ENCODE data around the gene APOO. TPM values are rescaled to one million over a fixed set of nuclear protein-coding genes. Genes with fewer than 3 reads are reported as not detected.

APOO gene
- total and polyA plus RNA-seq, 2 experiments from 2014 or later: 7.3 to 20.2 TPM

DNA sequence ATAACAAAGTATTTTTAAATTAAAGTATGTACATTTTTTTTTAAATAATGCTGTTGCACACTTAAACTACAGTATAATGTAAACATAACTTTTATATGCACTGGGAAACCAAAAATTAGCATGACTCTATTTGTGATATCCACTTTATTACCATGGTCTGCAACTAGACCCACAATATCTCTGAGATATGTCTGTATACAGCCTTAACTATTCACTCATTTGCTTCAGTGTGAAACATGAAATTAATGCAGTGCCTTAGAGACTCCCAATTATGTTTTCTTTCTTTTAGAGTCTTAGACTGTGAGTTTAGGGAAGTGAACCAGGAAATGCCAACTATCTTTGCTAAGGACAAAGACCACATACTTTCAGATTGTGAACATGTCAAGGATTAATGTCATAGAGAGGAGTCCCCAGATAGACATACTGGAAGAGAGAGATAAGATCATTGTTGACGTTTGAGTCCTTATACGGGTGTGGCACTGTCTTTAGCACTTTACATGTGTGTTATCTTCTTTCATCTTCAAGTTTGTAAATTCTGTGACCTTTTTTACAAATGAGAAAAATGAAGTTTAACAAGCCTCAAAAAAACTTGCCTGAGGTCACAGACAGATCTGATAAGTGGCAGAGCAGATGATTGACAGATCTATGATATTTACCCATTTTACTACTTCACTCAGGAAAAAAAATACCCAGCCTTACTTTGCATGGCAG, 23.3 kb upstream of the APOO start:
- Histone ChIP-seq H3K27ac (no peak overlapping the region), H3K27me3 (replicated peaks; ENCODE audit: insufficient read depth) (no peaks in the 10 kb centered on the region), H3K9me3 (ENCODE audit: low read depth) (no peaks in the 10 kb centered on the region), H3K4me2 (ENCODE audit: unreplicated experiment) (no peak overlapping the region), H3K9ac (no peak overlapping the region), H3F3A (ENCODE audit: insufficient read depth) (no peaks in the 10 kb centered on the region), H3K4me1 (ENCODE audit: insufficient read depth) (no peaks in the 10 kb centered on the region), H2AFZ (no peak overlapping the region), H3K79me2 (ENCODE audit: insufficient read depth) (no peaks in the 10 kb centered on the region), H3K9me2 (ENCODE audit: insufficient read depth) (no peaks in the 10 kb centered on the region), H4K20me1 (ENCODE audit: insufficient read depth) (no peaks in the 10 kb centered on the region), H3K4me3 (no peak overlapping the region), H3K36me3 (ENCODE audit: low read depth) (no peaks in the 10 kb centered on the region)
- WGBS, 2 experiments (ENCODE audit: low coverage in 1 of 2, low lambda C conversion rate in 2 of 2, missing lambda C conversion rate in 2 of 2): 43 to 54% methylated on average over 2 of the region's 2 CpGs
- TF ChIP-seq EZH2 (IDR thresholded peaks at IDR 0.05; ENCODE audit: insufficient read depth, poor library complexity, severe bottlenecking) (no peak), EZH2phosphoT487 (IDR thresholded peaks at IDR 0.05; ENCODE audit: insufficient read depth, low read depth) (no peak)
- no peak for DNase-seq
- in situ Hi-C loops (cut with MboI): no loop called here

DNA sequence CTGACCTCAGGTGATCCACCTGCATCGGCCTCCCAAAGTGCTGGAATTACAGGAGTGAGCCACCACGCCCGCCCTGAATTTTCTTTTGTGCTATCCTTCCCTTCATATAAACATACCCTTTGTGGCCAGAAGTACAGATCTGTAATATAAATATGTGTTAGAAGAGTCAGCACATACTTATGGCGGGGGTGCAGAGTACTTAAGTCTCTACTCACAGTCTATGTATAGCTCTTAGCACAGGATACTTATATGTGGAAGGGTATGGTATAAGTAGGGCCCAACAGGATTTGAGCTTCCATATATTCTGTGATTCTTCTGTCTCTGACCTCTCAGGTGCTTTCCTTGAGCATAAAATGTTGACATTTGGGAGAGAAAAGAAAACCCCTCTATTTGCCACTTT, 18.3 kb upstream of the APOO start:
- TF ChIP-seq EZH2 (IDR thresholded peaks at IDR 0.05; ENCODE audit: insufficient read depth, poor library complexity, severe bottlenecking) (no peak), EZH2phosphoT487 (IDR thresholded peaks at IDR 0.05; ENCODE audit: insufficient read depth, low read depth) (no peak)
- WGBS, 2 experiments (ENCODE audit: low coverage in 1 of 2, low lambda C conversion rate in 2 of 2, missing lambda C conversion rate in 2 of 2): 82 to 100% methylated on average over 1 to 4 of the region's 4 CpGs
- H3K27ac ChIP-seq: no peak overlapping the region

DNA sequence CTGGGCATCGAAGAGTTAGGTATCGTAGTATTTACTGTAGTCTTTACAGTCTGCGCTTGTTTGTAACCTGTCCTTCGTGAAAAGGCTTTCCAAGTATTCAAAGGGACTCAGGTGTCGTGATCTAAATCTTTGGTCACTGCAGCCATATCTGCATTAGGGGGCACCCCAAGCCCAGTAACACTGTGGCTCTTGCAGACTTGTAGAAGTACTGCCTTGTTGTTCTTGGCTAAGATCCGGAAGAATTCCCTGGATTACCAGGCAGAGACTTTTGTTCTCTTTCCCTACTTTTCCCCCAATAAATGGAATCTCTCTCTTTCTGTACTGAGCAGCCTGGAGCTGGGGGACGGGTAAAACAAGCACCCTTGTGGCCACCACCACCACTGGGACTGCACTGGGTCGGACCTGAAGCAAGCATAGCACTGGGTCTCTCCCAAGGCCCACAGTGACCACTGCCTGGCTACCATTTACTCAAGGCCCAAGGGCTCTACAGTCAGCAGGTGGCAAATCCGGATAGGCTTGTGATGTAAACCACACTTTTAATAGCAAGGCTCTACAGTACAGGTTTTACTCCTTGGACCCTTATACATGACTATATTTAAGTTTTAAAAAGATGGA, 12.1 kb upstream of the APOO start:
- Histone ChIP-seq H3K27ac (no peak overlapping the region), H3F3A (ENCODE audit: insufficient read depth) (no peaks in the 10 kb centered on the region), H3K79me2 (ENCODE audit: insufficient read depth) (no peaks in the 10 kb centered on the region), H3K4me3 (no peak overlapping the region), H3K9ac (no peak overlapping the region), H2AFZ (no peak overlapping the region), H3K4me1 (ENCODE audit: insufficient read depth) (no peaks in the 10 kb centered on the region), H3K9me2 (ENCODE audit: insufficient read depth) (no peaks in the 10 kb centered on the region), H3K36me3 (ENCODE audit: low read depth) (no peaks in the 10 kb centered on the region), H3K9me3 (ENCODE audit: low read depth) (no peaks in the 10 kb centered on the region), H3K4me2 (ENCODE audit: unreplicated experiment) (no peak overlapping the region), H4K20me1 (ENCODE audit: insufficient read depth) (no peaks in the 10 kb centered on the region), H3K27me3 (replicated peaks; ENCODE audit: insufficient read depth) (no peaks in the 10 kb centered on the region)
- in situ Hi-C loops (cut with MboI): no loop called here
- no peak for DNase-seq
- WGBS, 2 experiments (ENCODE audit: low coverage in 1 of 2, low lambda C conversion rate in 2 of 2, missing lambda C conversion rate in 2 of 2): 58 to 62% methylated on average over 9 of the region's 9 CpGs
- no peak for TF ChIP-seq EZH2 (IDR thresholded peaks at IDR 0.05; ENCODE audit: insufficient read depth, poor library complexity, severe bottlenecking)
- no peak for TF ChIP-seq EZH2phosphoT487 (IDR thresholded peaks at IDR 0.05; ENCODE audit: insufficient read depth, low read depth)

More for the DNA sequence above, 18.3 kb upstream of the APOO start:
- DNase-seq: no peak
- H3K9ac ChIP-seq: no peak overlapping the region
- no peak overlapping the region for H3K4me3 ChIP-seq
- H3F3A ChIP-seq (ENCODE audit: insufficient read depth): no peaks in the 10 kb centered on the region
- in situ Hi-C loops (cut with MboI): no loop called here
- H3K36me3 ChIP-seq (ENCODE audit: low read depth): no peaks in the 10 kb centered on the region
- no peaks in the 10 kb centered on the region for H3K27me3 ChIP-seq (replicated peaks; ENCODE audit: insufficient read depth)
- H2AFZ ChIP-seq: no peak overlapping the region
- H3K4me1 ChIP-seq (ENCODE audit: insufficient read depth): no peaks in the 10 kb centered on the region
- no peaks in the 10 kb centered on the region for H3K9me2 ChIP-seq (ENCODE audit: insufficient read depth)
- H3K9me3 ChIP-seq (ENCODE audit: low read depth): no peaks in the 10 kb centered on the region
- H4K20me1 ChIP-seq (ENCODE audit: insufficient read depth): no peaks in the 10 kb centered on the region
- H3K4me2 ChIP-seq (ENCODE audit: unreplicated experiment): no peak overlapping the region
- H3K79me2 ChIP-seq (ENCODE audit: insufficient read depth): no peaks in the 10 kb centered on the region

GRCh38 chrX:23919148-23919547, 11.4 kb upstream of the APOO start:
- Histone ChIP-seq H3K4me2 (ENCODE audit: unreplicated experiment) (no peak overlapping the region), H3K27ac (no peak overlapping the region), H4K20me1 (ENCODE audit: insufficient read depth) (no peaks in the 10 kb centered on the region), H3K36me3 (ENCODE audit: low read depth) (no peaks in the 10 kb centered on the region), H3K9me3 (ENCODE audit: low read depth) (no peaks in the 10 kb centered on the region), H3K79me2 (ENCODE audit: insufficient read depth) (no peaks in the 10 kb centered on the region), H3K4me1 (ENCODE audit: insufficient read depth) (no peaks in the 10 kb centered on the region), H3K27me3 (replicated peaks; ENCODE audit: insufficient read depth) (no peaks in the 10 kb centered on the region), H3K4me3 (no peak overlapping the region), H3K9ac (no peak overlapping the region), H3K9me2 (ENCODE audit: insufficient read depth) (no peaks in the 10 kb centered on the region), H2AFZ (no peak overlapping the region), H3F3A (ENCODE audit: insufficient read depth) (no peaks in the 10 kb centered on the region)
- in situ Hi-C loops (cut with MboI): no loop called here
- no peak for TF ChIP-seq EZH2 (IDR thresholded peaks at IDR 0.05; ENCODE audit: insufficient read depth, poor library complexity, severe bottlenecking)
- no peak for DNase-seq
- WGBS, 2 experiments (ENCODE audit: low coverage in 1 of 2, low lambda C conversion rate in 2 of 2, missing lambda C conversion rate in 2 of 2): 79 to 90% methylated on average over 1 of the region's 1 CpG

All from GM23248 (cell line).